Measurements from ENCODE around the gene TRIM65. TPM values are rescaled to one million over a fixed set of nuclear protein-coding genes. Genes with fewer than 3 reads are reported as not detected.

The TRIM65 gene
- total and polyA plus RNA-seq, 2 of the 13 experiments (the other 11 are each of a cell fraction or from before 2014, with no cell fraction given) = 10.3 to 22.4 TPM

GRCh38 chr17:75877752-75878173 is 19.0 kb downstream of the TRIM65 start (continued):
- TF ChIP-seq ARID5B (CRISPR knock-in tag; IDR thresholded peaks at IDR 0.05) = no peak
- no peak; the same call in 1 of the 2 replicates for TF ChIP-seq MEF2D (CRISPR knock-in tag; IDR thresholded peaks at IDR 0.05)
- peak; percentile 21; the same call in 1 of the 2 replicates for TF ChIP-seq CAMTA2 (CRISPR knock-in tag; IDR thresholded peaks at IDR 0.05; ENCODE audit: borderline replicate concordance)
- 0 out of 2 replicates have a peak, but pooled peaks have one; percentile 27 for TF ChIP-seq PAF1 (CRISPR knock-in tag; IDR thresholded peaks at IDR 0.05)
- peak; percentile 97 for TF ChIP-seq ZNF121 (CRISPR knock-in tag; IDR thresholded peaks at IDR 0.05)
- TF ChIP-seq ZNF724P (CRISPR knock-in tag; IDR thresholded peaks at IDR 0.05; ENCODE audit: borderline replicate concordance) = peak; percentile 78
- TF ChIP-seq TERF1 (CRISPR knock-in tag; IDR thresholded peaks at IDR 0.05) = peak; percentile 70; the same call in 1 of the 2 replicates
- peak; percentile 46; the same call in 1 of the 2 replicates for TF ChIP-seq KDM1A (CRISPR knock-in tag; IDR thresholded peaks at IDR 0.05)
- TF ChIP-seq CSRNP2 (CRISPR knock-in tag; conservative IDR thresholded peaks at IDR 0.05; ENCODE audit: low read depth) = 0 out of 2 replicates have a peak, but pooled peaks have one; percentile 82
- peak; percentile 75 for TF ChIP-seq CREB3 (CRISPR knock-in tag; IDR thresholded peaks at IDR 0.05)
- TF ChIP-seq ZBTB3 (CRISPR knock-in tag; IDR thresholded peaks at IDR 0.05; ENCODE audit: borderline replicate concordance, low read depth) = 0 out of 2 replicates have a peak, but pooled peaks have one; percentile 13
- TF ChIP-seq ZNF629 (CRISPR knock-in tag; conservative IDR thresholded peaks at IDR 0.05) = peak; percentile 58
- TF ChIP-seq DR1 (CRISPR knock-in tag; IDR thresholded peaks at IDR 0.05) = 0 out of 2 replicates have a peak, but pooled peaks have one; percentile 62
- peak; percentile 36; the same call in 1 of the 2 replicates for TF ChIP-seq ZNF879 (CRISPR knock-in tag; IDR thresholded peaks at IDR 0.05)
- no peak for TF ChIP-seq PHF21A (CRISPR knock-in tag; IDR thresholded peaks at IDR 0.05)
- 0 out of 2 replicates have a peak, but pooled peaks have one; percentile 40 for TF ChIP-seq GTF2F1 (IDR thresholded peaks at IDR 0.05; ENCODE audit: low read length)
- peak; percentile 94; the same call in 1 of the 2 replicates for TF ChIP-seq ZNF616 (CRISPR knock-in tag; IDR thresholded peaks at IDR 0.05; ENCODE audit: low read depth)
- peak; percentile 78; the same call in 1 of the 2 replicates for TF ChIP-seq DNMT1 (CRISPR knock-in tag; IDR thresholded peaks at IDR 0.05)
- no peak for TF ChIP-seq WIZ (CRISPR knock-in tag; IDR thresholded peaks at IDR 0.05)
- 0 out of 2 replicates have a peak, but pooled peaks have one; percentile 49 for TF ChIP-seq DPF2 (CRISPR knock-in tag; IDR thresholded peaks at IDR 0.05; ENCODE audit: borderline replicate concordance, low read depth)
- TF ChIP-seq, protein P1, sequence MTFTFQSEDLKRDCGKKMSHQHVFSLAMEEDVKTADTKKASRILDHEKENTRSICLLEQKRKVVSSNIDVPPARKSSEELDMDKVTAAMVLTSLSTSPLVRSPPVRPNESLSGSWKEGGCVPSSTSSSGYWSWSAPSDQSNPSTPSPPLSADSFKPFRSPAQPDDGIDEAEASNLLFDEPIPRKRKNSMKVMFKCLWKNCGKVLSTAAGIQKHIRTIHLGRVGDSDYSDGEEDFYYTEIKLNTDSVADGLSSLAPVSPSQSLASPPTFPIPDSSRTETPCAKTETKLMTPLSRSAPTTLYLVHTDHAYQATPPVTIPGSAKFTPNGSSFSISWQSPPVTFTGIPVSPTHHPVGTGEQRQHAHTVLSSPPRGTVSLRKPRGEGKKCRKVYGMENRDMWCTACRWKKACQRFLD (CRISPR knock-in tag; IDR thresholded peaks at IDR 0.05; ENCODE audit: borderline replicate concordance) = peak; percentile 76; the same call in 1 of the 2 replicates

Data from HepG2 (cell line).